Bone marrow (tissue), 2 donors: ENCODE results near the gene NLRP11.

Source experiments
- DNase-seq, 2 donors: peaks; one replicate each; lab custom pipeline; 2025; lab: John Stamatoyannopoulos, UW

The NLRP11 gene

DNA sequence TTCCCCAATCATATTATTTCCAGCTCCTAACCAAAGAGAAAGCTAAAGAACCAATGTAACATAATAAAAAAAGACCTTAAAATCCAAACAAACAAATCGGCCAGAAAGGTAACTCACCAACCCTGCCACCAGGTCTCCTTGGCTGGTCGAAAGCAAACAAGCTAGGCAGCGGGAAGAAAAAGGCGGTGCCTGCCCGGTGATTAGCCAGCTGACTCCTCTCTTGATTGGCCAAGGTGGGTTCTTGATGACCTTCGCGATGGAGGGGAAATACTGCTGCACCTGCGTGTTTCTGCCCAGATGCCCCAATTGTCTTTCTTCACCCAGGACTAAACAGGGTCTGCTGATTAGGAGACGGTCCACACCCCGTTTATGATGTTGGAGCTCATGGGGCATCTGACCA is at the start of gene NLRP11:
Gene NLRP11, minus strand, starts transcription at position 154 of the 400 bp plus-strand sequence. CDS start 13,825 bp downstream, outside the sequence.
- DNase-seq = no peak

DNA sequence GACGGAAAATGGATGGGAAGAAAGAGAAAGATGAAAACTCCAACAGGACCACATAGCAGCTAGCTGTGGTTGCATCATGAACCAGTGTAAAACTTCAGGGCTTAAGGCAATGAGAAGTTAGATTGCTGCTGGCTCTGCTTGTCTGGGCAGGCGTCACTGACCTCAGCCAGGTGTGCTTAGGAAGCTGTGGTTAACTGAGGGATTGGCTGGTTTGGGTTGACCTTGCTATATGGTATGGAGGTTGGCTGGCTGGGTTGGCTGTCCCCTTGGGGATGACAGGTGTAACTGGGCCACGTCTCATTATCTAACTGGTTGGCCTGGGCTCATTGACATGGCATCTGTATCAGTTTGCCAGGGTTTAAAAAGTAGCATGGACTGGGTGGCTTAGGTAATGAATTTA is 45.4 kb upstream of the NLRP11 start:
- DNase-seq = no peak

DNA sequence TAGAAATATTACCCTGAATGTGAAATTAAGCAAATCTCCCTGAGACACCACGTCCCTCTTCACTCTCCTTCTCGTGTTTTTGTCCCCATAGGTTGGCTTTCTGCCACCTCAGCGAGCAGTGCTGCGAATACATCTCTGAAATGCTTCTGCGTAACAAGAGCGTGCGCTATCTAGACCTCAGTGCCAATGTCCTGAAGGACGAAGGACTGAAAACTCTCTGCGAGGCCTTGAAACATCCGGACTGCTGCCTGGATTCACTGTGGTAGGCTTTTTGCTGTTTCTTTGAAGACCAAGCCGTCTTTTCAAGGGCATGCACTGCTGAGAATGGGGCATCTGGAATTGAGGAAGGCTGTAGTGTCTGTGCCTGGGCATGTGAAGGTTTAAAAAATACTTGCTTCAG is 38.9 kb upstream of the NLRP11 start:
- DNase-seq = no peak

DNA sequence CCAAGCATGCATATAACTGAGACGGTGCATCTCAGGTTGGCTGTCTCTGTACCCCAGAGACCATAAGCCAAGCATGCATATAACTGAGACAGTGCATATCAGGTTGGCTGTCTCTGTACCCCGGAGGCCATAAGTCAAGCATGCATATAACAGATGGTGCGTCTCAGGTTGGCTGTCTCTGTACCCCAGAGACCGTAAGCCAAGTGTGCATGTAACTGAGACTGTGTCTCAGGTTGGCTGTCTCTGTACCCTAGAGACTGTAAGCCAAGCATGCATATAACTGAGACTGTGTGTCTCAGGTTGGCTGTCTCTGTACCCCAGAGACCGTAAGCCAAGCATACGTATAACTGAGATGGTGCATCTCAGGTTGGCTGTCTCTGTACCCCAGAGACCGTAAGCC is 35.3 kb upstream of the NLRP11 start:
- DNase-seq = no peak

DNA sequence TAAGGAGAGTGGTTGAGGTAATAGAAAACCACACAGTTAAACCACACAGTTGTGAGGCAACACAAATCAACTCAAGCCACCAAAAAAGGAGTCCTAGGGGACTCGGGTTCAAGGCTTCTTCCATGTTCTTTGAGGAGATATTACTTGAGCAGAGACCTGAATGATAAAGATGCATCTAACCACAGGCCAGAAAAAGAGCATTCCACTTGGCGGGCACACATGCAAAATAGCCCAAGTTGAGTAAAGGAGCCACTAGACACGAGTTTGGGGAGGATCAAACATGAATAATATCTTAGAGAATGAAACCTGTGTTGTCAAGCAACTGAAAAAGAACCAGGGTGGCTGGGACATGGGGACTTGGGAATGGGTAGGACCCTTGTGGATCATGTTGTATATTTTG is 34.7 kb upstream of the NLRP11 start:
- no peak for DNase-seq

DNA sequence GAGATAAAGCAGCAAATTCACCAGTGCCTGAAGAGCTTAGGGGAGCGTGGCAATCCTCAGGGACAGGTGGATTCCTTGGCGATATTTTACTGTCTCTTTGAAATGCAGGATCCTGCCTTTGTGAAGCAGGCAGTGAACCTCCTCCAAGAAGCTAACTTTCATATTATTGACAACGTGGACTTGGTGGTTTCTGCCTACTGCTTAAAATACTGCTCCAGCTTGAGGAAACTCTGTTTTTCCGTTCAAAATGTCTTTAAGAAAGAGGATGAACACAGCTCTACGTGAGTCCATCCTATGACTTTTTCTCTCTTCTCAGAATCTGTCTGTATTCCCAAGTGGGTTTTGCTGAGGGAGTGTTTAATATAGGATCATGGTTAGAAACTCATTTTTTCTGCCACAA is 27.2 kb upstream of the NLRP11 start:
- DNase-seq = no peak

DNA sequence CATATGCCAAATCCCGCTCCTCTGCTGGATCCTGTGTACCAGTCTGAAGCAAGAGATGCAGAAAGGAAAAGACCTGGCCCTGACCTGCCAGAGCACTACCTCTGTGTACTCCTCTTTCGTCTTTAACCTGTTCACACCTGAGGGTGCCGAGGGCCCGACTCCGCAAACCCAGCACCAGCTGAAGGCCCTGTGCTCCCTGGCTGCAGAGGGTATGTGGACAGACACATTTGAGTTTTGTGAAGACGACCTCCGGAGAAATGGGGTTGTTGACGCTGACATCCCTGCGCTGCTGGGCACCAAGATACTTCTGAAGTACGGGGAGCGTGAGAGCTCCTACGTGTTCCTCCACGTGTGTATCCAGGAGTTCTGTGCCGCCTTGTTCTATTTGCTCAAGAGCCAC is 26.6 kb upstream of the NLRP11 start:
- no peak for DNase-seq

DNA sequence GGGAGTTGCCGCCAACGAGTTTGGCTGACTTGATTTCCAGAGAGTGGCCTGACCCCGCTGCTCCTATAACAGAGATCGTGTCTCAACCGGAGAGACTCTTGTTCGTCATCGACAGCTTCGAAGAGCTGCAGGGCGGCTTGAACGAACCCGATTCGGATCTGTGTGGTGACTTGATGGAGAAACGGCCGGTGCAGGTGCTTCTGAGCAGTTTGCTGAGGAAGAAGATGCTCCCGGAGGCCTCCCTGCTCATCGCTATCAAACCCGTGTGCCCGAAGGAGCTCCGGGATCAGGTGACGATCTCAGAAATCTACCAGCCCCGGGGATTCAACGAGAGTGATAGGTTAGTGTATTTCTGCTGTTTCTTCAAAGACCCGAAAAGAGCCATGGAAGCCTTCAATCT is 26.2 kb upstream of the NLRP11 start:
- DNase-seq = no peak

DNA sequence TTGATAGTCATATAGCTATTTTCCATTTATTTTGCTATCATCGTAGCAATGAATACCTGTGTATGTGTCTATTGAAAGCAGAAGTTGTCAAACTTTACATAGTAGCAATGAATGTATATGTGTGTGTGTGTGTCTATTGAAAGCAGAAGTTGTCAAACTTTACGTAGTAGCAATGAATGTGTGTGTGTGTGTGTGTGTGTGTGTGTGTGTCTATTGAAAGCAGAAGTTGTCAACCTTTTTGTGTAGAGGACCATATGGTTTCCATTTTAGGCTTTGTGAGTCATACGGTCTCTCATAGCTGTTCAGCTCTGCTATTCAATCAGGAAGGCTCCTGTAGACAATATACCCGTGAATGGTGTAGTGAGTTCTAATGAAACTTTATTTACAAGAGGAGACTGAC is 25.4 kb upstream of the NLRP11 start:
- DNase-seq = no peak

DNA sequence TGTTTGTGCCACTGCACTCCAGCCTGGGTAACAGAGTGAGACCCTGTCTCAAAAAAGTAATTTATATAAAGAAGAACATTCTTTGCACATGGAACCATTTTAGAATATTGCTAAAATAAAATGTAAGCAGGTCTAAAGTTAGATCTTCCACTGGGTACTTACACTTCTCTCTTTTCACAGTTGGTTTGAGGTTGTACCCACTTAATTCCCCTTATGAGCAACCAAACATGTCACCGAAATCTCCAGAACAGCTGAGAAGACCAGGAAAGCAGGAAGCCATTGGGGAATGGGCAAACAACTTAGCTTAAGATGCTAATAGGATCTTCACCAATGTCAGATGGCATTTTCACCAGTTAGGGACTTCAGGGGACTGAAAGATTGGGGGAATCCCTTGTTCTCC is 23.4 kb upstream of the NLRP11 start:
- DNase-seq = no peak

DNA sequence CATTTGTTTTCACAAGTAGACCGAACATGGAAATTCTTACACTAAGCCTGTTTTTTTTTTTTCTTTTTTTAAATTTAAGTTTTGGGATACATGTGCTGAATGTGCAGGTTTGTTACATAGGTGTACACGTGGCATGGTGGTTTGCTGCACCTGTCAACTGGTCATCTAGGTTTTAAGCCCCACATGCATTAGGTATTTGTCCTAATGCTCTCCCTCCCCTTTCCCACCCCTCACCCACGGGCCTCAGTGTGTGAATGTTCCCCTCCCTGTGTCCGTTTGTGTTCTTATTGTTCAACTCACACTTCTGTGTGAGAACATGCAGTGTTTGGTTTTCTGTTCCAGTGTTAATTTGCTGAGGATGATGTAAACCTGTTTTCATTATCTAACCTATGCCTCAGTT is 7.1 kb upstream of the NLRP11 start:
- DNase-seq = no peak

DNA sequence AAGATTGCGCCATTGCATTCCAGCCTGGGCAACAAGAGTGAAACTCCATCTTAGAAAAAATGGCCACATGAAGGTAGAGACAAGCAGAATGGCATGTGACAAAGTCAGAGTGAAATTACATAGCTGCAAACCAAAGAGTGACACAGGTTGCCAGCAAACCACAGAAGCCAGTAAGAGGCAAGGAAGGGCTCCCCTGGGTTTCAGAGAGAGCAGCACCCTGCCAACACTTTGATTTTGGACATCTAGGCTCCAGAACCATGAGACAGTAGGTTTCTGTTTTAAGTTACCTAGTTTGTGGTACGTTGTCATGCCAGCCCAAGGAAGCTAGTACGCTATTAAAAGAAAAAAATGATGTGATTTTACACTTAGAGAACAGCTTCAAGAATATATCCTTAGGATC is 6.5 kb upstream of the NLRP11 start:
- no peak for DNase-seq

DNA sequence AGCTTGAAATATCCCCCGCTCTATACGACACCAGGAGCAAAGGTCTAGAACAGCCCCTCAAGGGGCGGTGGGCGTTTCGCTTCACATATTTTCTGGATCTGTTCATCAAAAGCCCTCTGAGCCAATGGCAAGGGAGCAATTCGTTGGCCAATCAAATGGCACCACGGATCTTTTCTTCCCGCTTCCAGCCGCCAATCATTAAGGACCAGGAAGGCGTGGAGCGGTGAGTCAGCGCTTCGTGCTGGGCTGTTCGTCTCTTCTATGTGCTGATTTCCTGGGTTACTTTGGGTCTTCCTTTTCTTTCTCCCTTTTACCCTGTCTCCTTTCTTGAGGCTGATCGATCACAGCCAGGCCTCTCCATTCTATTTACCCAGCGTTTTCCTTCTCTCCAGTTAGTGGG is 4.5 kb upstream of the NLRP11 start, which contains the start of gene NLRP4:
Gene NLRP4, plus strand, starts transcription at position 201 of the 400 bp plus-strand sequence. CDS start 15,541 bp downstream, outside the sequence.
- DNase-seq = no peak

DNA sequence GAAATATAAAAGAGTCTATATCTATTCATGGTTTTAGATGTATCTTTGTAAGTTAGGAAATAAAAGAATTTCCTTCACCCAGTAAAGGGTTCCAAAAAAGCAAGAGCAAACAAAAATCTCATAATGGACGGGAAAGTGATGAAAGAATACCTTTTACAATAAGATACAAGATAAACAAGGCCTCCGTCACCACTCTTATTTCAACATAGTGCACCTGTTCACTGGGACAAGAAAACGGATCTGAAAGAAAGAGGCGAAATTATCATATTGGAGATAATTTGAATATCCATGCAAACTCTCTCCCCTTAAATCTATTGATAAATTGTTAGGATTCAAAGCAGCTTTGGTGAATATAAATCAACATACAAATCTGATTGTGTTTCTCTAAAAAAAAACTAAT is 877 bp upstream of the NLRP11 start:
- no peak for DNase-seq

DNA sequence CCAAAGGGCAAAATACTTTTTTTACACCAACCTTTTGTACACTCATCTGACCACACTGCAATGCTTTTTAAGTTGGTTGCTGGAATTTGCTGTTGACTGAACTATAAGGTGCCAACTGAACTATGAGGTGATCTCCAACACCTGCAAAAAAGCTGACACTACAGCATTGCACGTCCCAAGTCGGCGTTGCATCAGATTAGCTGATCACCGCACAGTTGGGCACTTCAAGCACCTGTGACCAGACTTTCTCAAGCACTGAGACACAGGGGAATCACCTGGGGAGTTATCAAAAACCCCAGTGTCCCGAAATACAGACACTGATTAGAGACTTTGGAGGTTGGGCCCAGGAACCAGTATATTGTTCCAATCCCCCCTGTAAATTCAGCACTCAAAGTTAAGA is 1.1 kb downstream of the NLRP11 start:
- DNase-seq = no peak

DNA sequence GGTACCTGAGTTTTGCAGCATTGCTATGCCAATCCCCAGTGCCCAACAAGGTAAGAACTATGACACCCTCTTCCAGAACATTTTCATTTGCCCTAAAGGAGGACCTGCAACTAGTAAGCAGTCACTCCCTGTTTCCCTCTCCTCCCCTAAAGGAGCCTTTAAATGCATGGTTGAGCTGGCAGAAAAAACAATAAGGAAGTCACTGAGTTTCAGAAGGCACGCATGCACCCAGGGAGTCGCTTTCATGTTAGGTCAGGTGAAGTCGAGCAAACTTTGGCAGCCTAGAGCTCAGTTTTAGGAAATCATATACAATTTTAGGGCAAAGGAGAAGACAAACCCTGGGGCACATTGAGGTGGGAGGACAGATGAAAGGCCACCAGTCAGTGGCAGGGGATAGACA is 11.8 kb downstream of the NLRP11 start:
- DNase-seq = no peak

DNA sequence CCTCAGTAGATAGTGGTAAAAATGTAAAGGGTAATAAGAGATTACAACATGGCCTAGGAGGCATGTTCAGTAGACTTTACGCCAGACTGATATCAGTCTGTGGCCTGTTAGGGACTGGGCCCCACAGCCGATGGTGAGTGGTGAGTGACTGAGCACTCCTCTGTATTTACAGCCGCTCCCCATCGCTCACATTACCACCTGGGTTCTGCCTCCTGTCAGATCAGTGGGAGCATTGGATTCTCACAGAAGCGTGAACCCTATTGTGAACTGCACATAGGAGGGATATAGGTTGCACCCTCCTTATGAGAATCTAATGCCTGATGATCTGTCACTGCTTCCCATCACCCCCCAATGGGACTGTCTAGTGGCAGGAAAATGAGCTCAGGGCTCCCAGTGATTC is 17.9 kb downstream of the NLRP11 start:
- no peak for DNase-seq

DNA sequence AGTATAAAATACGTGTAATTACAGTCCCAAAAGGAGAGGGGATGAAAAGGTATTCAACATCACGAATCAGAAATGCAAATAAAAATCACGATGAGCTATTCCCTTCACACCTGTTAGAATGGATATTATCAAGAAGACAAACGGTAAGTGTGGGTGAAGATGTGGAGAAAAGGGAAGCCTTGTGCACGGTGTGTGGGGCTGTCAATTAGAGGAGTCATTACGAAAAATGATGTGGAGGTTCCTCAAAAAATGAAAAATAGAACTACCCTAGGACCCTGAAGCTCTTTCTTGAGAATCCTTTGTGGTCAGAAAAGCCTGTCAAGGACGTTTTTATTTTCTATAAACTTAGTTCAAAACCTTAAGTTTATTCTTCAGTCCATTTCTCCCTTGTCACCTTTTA is 19.4 kb downstream of the NLRP11 start:
- no peak for DNase-seq

DNA sequence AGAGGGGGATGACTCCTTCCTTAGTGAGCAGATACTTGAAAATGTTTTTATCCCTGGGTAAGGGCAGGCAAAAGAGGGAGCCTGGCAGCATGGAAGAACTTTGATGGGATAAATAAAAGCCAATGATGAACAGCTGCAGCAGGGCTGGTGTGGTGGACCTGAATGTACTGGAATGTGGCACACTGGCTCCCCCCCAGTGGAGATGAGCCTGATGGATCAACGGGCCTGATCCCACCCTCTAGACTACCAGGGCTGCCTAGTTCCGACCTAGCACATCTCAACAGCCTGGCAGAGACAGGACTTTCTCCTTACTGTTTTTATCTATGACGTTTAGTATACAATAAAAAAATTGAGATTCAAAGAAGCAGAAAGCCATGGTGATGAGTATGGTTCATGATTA is 20.5 kb downstream of the NLRP11 start:
- DNase-seq = no peak

DNA sequence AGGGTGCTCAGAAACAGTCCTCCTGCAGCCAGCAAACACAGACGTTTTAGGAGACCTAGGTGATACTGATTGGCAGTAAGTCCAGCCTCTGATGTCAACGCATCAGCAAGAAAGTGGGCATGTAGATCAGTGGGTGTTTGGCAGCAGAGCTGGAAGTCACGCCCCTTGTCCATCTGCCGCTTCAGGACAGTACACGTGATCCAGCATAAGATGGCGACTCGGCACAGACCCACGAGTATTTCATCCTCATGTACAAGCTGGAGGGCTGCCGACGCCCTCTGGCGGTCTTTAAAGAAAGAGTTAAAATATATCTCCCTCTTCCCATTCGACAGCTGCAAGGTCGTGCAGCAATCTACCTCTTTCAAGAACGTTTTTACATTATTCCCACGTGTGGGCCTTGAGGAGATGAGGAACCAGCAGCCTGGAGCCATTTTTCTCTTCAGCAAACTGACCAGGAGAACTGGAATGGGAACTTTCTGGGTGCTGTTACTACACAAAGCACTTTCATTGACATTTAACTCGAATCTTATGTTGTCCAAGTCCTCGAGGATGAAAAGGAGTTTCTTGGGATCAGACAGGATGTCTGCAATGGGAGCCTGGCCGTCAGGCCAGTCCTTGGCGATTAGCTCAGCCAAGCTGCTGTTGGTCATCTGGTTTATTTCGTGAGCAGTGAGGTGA is 22.3 kb downstream of the NLRP11 start:
- no peak for DNase-seq

DNA sequence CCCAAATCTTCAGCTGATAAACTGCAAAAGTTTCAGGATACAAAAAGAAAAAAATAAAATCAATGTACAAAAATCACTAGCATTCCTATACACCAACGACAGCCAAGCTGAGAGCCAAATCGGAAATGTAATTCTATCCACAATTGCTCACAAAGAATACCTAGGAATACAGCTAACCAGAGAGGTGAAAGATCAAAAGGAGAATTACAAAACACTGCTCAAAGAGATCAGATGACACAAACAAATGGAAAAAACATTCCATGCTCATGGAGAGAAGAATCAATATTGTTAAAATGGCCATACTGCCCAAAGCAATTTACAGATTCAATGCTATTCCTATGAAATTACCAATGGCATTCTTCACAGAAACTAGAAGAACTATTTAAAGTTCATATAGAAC is 29.5 kb downstream of the NLRP11 start:
- DNase-seq = no peak

DNA sequence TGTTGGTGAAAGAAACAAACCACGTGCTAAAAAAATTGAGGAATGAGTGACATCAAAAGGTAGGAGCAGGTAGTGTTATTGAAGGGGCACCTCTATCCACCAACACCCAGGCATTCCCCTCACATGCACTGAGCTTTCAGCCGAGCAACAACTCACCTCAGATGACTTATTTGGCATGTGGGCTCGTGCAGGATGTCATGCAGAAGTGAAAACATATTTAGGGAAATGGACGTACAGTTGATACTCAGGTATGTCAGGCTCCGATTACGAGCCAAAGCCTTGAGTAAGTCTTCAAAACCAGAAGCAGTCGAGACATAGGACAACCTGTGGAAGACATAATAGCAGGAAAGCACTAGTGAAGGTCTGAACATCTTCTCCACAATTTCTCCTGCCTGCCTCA is 30.4 kb downstream of the NLRP11 start:
- no peak for DNase-seq

DNA sequence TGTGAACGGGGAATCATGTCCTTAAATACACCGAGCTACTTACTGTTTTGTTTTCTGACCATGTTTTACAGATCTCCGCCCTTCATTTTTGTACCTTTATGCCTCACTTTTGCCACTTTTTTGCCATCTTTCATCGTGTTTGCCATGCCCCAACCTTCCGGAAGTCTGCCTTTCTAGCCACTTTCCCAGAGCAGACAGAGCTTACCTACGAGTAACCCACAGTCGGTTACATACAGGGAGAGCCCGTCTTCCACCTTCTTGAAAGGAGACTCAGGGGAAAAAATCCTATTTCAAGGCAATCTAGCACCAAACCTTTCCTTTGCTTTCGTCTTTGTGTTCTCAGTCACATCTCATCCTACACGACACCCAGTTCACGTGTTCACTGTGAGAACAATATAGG is 36.8 kb downstream of the NLRP11 start:
- no peak for DNase-seq

DNA sequence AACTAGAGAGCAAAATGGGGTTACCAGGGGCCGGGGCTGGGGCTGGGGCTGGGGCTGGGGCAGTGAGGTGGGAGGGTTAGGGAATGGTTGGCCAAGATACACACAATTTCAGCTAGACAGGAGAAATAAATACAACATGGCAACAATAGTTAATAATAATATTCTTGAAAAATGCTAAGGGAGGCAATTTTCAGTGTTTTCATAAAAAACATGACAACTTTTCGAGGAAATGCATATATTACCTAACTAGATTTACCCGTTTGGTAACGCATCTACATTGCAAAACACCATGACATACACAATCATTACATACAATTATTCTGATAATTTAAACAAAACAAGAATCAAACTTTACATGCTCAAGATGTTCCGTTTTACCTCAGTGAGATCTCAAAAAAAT is 50.7 kb downstream of the NLRP11 start:
- DNase-seq = no peak

DNA sequence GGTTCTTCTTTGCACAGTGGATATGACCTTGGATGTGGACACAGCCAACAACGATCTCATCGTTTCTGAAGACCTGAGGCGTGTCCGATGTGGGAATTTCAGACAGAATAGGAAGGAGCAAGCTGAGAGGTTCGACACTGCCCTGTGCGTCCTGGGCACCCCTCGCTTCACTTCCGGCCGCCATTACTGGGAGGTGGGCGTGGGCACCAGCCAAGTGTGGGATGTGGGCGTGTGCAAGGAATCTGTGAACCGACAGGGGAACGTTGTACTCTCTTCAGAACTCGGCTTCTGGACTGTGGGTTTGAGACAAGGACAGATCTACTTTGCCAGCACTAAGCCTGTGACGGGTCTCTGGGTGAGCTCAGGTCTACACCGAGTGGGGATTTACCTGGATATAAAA is 53.5 kb downstream of the NLRP11 start:
- DNase-seq = no peak
